Measurements from ENCODE around the gene MT1HL1. TPM values are rescaled to one million over a fixed set of nuclear protein-coding genes. Genes with fewer than 3 reads are reported as not detected.

Gene MT1HL1
- polyA plus RNA-seq, 1 of the 3 experiments (the other 2 are of a cell fraction): not detected

GRCh38 chr1:237012361-237012760, 8.1 kb upstream of the MT1HL1 start:
- CTCF ChIA-PET: interaction anchor here (0.9 kb wide), 1 partner anchor 144 kb away, joined by 3 read pairs; no protein-coding TSS in a partner anchor
- Histone ChIP-seq H3K4me2 (no peak overlapping the region), H3K36me3 (replicated peaks in 1 of 2; ENCODE audit: control insufficient read depth in 1 of 2, insufficient read depth in 2 of 2, low read length in 1 of 2) (no peaks in the 10 kb centered on the region), H3K79me2 (ENCODE audit: insufficient read depth) (no peaks in the 10 kb centered on the region), H3K4me1 (ENCODE audit: control insufficient read depth in 1 of 2, insufficient read depth in 2 of 2, low read depth in 1 of 2, low read length in 1 of 2) (no peaks in the 10 kb centered on the region; a peak in 1 of 4 replicates), H3K27ac (ENCODE audit: low read depth in 2 of 2, low read length in 1 of 2) (no peak overlapping the region), H3K4me3 (ENCODE audit: low read depth in 2 of 2, low read length in 1 of 2) (no peak overlapping the region), H3K27me3 (ENCODE audit: insufficient read depth) (no peaks in the 10 kb centered on the region), H4K20me1 (ENCODE audit: insufficient read depth) (no peaks in the 10 kb centered on the region), H2AFZ (ENCODE audit: low read depth) (no peak overlapping the region), H3K9me3 (no peaks in the 10 kb centered on the region), H3K9ac (no peak overlapping the region), H3K9me2 (no peaks in the 10 kb centered on the region), H3F3A (replicated peaks; ENCODE audit: insufficient read depth) (no peaks in the 10 kb centered on the region)
- TF ChIP-seq SIN3A (IDR thresholded peaks at IDR 0.05; ENCODE audit: borderline replicate concordance, low read depth, low read length) (no peak), MEF2A (IDR thresholded peaks at IDR 0.05; ENCODE audit: borderline replicate concordance, low read depth) (no peak), MXI1 (IDR thresholded peaks at IDR 0.05; ENCODE audit: low read depth, low read length) (no peak), RAD21 (IDR thresholded peaks at IDR 0.05; ENCODE audit: low read length) (no peak), GATA2 (CRISPR knock-in tag; IDR thresholded peaks at IDR 0.05) (no peak), CHD2 (IDR thresholded peaks at IDR 0.05; ENCODE audit: low read length, partially characterized antibody) (no peak), GABPA (IDR thresholded peaks at IDR 0.05; ENCODE audit: low read depth) (no peak), RFX5 (IDR thresholded peaks at IDR 0.05; ENCODE audit: low read length) (no peak), TEAD4 (IDR thresholded peaks at IDR 0.05; ENCODE audit: borderline replicate concordance, insufficient read depth) (no peak), POLR2AphosphoS5 (IDR thresholded peaks at IDR 0.05; ENCODE audit: low read depth, low read length) (no peak), NRF1 (IDR thresholded peaks at IDR 0.05; ENCODE audit: low read depth, low read length) (no peak)
- TF ChIP-seq, protein P1, sequence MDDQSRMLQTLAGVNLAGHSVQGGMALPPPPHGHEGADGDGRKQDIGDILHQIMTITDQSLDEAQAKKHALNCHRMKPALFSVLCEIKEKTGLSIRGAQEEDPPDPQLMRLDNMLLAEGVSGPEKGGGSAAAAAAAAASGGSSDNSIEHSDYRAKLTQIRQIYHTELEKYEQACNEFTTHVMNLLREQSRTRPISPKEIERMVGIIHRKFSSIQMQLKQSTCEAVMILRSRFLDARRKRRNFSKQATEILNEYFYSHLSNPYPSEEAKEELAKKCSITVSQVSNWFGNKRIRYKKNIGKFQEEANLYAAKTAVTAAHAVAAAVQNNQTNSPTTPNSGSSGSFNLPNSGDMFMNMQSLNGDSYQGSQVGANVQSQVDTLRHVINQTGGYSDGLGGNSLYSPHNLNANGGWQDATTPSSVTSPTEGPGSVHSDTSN (IDR thresholded peaks at IDR 0.05): no peak
- TF ChIP-seq, protein P2, sequence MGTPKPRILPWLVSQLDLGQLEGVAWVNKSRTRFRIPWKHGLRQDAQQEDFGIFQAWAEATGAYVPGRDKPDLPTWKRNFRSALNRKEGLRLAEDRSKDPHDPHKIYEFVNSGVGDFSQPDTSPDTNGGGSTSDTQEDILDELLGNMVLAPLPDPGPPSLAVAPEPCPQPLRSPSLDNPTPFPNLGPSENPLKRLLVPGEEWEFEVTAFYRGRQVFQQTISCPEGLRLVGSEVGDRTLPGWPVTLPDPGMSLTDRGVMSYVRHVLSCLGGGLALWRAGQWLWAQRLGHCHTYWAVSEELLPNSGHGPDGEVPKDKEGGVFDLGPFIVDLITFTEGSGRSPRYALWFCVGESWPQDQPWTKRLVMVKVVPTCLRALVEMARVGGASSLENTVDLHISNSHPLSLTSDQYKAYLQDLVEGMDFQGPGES (IDR thresholded peaks at IDR 0.05; ENCODE audit: low read depth, low read length): no peak
- no peak for DNase-seq
- WGBS (ENCODE audit: low lambda C conversion rate): 50% methylated on average over 5 of the region's 5 CpGs
- POLR2A ChIA-PET: no interaction called here

DNA sequence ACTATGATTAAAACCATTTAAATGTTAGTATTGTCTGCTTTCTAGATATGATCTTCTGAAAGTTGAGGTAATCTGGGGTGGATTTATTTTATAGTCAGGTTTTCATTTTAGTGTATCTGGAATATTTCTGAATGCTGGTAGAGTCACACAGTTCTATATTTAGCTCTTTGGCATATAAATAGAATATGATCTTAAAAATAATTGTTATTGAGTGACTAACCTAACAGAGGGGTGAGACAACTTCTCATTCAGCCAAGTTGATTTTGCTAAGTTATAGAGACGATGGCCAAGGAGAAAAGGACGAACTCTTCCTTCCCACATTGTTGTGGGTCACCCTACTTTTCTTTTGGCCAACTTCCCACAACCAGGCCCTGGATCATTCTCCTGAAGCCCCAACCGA, 7.2 kb upstream of the MT1HL1 start:
- POLR2A ChIA-PET: no interaction called here
- no peak overlapping the region for H2AFZ ChIP-seq (ENCODE audit: low read depth)
- no peaks in the 10 kb centered on the region for H3K79me2 ChIP-seq (ENCODE audit: insufficient read depth)
- H3K27me3 ChIP-seq (ENCODE audit: insufficient read depth): no peaks in the 10 kb centered on the region
- H3K36me3 ChIP-seq (replicated peaks in 1 of 2; ENCODE audit: control insufficient read depth in 1 of 2, insufficient read depth in 2 of 2, low read length in 1 of 2): no peaks in the 10 kb centered on the region
- no peaks in the 10 kb centered on the region for H3K9me3 ChIP-seq
- H3K4me2 ChIP-seq: no peak overlapping the region
- no peaks in the 10 kb centered on the region for H4K20me1 ChIP-seq (ENCODE audit: insufficient read depth)
- H3K9ac ChIP-seq: no peak overlapping the region
- no peak for DNase-seq
- CTCF ChIA-PET: interaction anchor here (0.9 kb wide), 1 partner anchor 143 kb away, joined by 3 read pairs; no protein-coding TSS in a partner anchor
- H3F3A ChIP-seq (replicated peaks; ENCODE audit: insufficient read depth): no peaks in the 10 kb centered on the region
- no peak overlapping the region for H3K27ac ChIP-seq (ENCODE audit: low read depth in 2 of 2, low read length in 1 of 2)
- no peak overlapping the region for H3K4me3 ChIP-seq (ENCODE audit: low read depth in 2 of 2, low read length in 1 of 2)
- no peaks in the 10 kb centered on the region; a peak in 1 of 4 replicates for H3K4me1 ChIP-seq (ENCODE audit: control insufficient read depth in 1 of 2, insufficient read depth in 2 of 2, low read depth in 1 of 2, low read length in 1 of 2)
- 27% methylated on average over 3 of the region's 3 CpGs for WGBS (ENCODE audit: low lambda C conversion rate)
- no peaks in the 10 kb centered on the region for H3K9me2 ChIP-seq
- TF ChIP-seq ZBTB33 (IDR thresholded peaks at IDR 0.05; ENCODE audit: borderline replicate concordance, low read depth): no peak
- TF ChIP-seq, protein P3, sequence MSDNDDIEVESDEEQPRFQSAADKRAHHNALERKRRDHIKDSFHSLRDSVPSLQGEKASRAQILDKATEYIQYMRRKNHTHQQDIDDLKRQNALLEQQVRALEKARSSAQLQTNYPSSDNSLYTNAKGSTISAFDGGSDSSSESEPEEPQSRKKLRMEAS (IDR thresholded peaks at IDR 0.05; ENCODE audit: low read depth): no peak
- no peak for TF ChIP-seq NFIC (IDR thresholded peaks at IDR 0.05; ENCODE audit: borderline replicate concordance)
- TF ChIP-seq TEAD4 (IDR thresholded peaks at IDR 0.05; ENCODE audit: borderline replicate concordance, insufficient read depth): no peak
- no peak for TF ChIP-seq FOSL2 (IDR thresholded peaks at IDR 0.05; ENCODE audit: borderline replicate concordance, low read depth)
- TF ChIP-seq TAF1 (IDR thresholded peaks at IDR 0.05; ENCODE audit: borderline replicate concordance, low read depth, low read length): no peak
- TF ChIP-seq, protein P4, sequence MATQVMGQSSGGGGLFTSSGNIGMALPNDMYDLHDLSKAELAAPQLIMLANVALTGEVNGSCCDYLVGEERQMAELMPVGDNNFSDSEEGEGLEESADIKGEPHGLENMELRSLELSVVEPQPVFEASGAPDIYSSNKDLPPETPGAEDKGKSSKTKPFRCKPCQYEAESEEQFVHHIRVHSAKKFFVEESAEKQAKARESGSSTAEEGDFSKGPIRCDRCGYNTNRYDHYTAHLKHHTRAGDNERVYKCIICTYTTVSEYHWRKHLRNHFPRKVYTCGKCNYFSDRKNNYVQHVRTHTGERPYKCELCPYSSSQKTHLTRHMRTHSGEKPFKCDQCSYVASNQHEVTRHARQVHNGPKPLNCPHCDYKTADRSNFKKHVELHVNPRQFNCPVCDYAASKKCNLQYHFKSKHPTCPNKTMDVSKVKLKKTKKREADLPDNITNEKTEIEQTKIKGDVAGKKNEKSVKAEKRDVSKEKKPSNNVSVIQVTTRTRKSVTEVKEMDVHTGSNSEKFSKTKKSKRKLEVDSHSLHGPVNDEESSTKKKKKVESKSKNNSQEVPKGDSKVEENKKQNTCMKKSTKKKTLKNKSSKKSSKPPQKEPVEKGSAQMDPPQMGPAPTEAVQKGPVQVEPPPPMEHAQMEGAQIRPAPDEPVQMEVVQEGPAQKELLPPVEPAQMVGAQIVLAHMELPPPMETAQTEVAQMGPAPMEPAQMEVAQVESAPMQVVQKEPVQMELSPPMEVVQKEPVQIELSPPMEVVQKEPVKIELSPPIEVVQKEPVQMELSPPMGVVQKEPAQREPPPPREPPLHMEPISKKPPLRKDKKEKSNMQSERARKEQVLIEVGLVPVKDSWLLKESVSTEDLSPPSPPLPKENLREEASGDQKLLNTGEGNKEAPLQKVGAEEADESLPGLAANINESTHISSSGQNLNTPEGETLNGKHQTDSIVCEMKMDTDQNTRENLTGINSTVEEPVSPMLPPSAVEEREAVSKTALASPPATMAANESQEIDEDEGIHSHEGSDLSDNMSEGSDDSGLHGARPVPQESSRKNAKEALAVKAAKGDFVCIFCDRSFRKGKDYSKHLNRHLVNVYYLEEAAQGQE (IDR thresholded peaks at IDR 0.05; ENCODE audit: low read depth, low read length): no peak
- TF ChIP-seq USF1 (IDR thresholded peaks at IDR 0.05; ENCODE audit: borderline replicate concordance, low read depth): no peak
